GM19023 (cell line): ENCODE measurements around the gene PRIMA1.

Experiments
- ATAC-seq: cut with Tn5 transposase; IDR thresholded peaks from one replicate; pipeline ENCODE4 v1.9.1; 2021; ENCODE audit warnings: mild to moderate bottlenecking, moderate library complexity; ENCODE audit not compliant: unreplicated experiment

PRIMA1 gene

GRCh38 chr14:93688239-93688666 is 100.0 kb downstream of the PRIMA1 start:
- ATAC-seq = no peak

GRCh38 chr14:93686268-93686667 is 102.0 kb downstream of the PRIMA1 start:
- no peak for ATAC-seq

GRCh38 chr14:93685121-93685895 is 103.0 kb downstream of the PRIMA1 start:
- ATAC-seq = no peak

GRCh38 chr14:93683226-93683625 is 105.1 kb downstream of the PRIMA1 start:
- ATAC-seq = no peak

GRCh38 chr14:93682459-93682858 is 105.8 kb downstream of the PRIMA1 start:
- ATAC-seq = no peak

GRCh38 chr14:93676416-93676958 is 111.8 kb downstream of the PRIMA1 start:
- no peak for ATAC-seq

GRCh38 chr14:93675651-93676050 is 112.6 kb downstream of the PRIMA1 start:
- ATAC-seq = no peak

- ATAC-seq = no peak
Observed at GRCh38 chr14:93674343-93674742, 113.9 kb downstream of the PRIMA1 start.

- ATAC-seq = no peak
Observed at GRCh38 chr14:93669632-93670031, 118.7 kb downstream of the PRIMA1 start.
